GM12873 (cell line): ENCODE measurements around the gene KRT35.

Source experiments
- CTCF ChIP-seq: IDR thresholded peaks from 2 replicates; pipeline ENCODE4 v1.5.1; 2012; ENCODE audit warnings: low read depth, mild to moderate bottlenecking, moderate library complexity, low read length, control low read depth; ENCODE audit not compliant: insufficient read depth; ENCODE audit errors: missing control alignments

Gene KRT35

GRCh38 chr17:41500131-41500911 lies 19.4 kb upstream of the KRT35 start:
- no peak for TF ChIP-seq CTCF

DNA sequence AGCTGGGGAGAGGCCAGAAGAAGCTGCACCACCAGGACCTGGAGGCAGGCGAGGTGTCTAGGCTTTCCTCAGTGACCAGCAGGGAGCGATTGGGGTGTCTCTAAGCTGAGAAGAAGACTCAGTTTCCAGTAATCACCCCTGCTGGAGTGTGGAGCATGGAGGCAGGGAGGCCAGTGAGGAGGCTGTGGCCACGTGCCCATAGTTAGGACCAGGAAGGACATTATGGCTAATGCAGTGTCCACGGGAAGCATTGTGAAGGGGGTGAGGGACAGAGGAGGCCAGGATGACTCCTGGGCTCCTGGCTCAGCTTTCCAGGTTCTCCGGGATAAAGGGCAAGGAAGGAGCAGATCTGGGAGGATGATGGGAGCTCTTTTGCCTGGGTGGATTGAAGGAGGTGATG lies 18.8 kb upstream of the KRT35 start:
- no peak for TF ChIP-seq CTCF

DNA sequence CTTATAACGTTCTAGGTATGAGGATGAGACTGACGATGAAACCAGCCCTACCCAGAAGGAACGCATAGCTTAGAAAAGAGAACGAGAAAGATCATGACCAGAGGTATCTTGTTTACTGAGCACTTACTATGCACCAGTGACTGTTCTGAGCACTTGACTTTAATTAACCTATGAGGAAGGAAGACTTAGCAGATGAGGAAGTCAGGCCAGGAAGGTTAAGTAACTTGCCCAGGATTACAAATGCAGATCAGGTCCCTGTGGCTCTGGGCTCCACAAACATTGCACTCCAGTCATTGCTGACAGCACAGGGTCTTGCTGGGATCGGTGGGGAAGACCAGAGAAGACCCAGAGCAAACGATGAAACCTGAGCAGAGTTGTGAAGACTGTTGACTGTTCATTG lies 17.3 kb upstream of the KRT35 start:
- no peak for TF ChIP-seq CTCF

DNA sequence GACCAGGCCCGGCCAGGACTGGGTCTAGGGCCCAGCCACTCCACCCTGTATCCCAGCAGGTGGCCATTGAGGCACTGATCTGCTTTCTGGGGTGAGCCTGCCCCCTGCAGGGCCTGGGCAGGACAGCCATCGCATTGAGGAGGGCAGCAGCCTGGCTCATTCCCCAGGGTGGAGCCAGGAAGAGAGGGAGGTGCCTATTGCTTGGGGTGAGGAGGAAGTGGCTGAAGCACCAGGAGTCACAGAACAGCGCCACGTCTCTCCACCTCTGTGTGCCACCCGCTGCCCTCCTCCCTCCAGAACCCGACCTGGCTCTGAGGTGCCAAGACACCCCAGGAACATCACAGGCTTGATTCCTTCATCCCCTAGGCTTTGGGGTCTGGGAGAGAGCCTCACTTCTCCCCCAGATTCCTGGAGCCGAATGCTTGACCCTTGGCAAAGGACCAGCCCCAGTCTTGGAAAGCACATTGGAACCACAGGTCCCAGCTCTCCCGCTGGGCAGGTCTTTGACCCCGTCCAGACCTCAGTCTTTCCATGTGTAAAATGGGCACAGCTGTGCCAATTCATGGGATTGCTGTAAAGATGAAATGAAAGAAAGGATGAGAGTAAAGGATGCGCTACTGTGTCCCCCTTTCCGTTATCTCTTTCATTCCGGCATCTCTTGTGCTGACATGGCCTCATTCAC lies 16.0 kb upstream of the KRT35 start:
- TF ChIP-seq CTCF: peak; percentile 71

DNA sequence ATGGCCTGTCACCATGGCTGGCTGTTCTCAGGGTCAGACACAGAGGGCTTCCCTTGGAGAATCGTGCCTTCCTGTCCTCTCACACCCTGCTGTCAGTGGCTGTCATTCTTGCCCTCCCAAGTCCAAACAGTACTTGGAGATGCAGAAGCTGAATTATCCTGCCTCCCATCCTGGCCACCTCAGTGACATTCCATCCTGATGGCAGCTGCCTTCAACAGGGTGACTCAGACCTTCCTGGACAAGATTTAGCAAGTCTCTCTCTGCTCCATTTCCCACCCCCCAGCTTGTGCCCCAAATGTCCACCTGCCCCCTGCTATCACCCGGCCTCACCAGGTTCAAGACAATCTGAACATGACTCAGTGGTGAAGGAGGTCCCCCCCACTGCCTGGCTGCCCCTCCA lies 13.6 kb upstream of the KRT35 start:
- TF ChIP-seq CTCF: no peak

DNA sequence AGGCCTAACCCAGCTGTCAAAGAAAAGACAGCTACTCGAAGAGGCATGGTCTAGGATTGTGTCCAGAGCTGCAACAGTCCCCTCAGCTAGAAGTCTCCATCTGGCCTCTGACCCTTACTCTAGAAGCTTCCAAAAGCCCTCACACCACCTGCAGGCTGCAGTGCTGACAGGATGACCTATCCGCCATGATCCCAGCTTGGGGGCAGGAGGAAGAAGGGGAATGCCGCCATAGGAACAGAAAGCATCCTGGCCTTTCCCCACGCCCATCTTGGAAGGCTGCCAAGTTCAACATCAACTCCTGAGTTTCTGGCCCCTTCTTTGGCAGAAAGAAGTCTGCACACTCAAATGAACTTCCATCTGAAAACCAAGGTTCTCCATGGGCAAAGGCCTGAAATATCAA lies 11.8 kb upstream of the KRT35 start:
- no peak for TF ChIP-seq CTCF

- no peak for TF ChIP-seq CTCF
Measured at GRCh38 chr17:41492351-41492750, 11.4 kb upstream of the KRT35 start.
